Muscle of leg (tissue), 11 donors: ENCODE results near the gene PKDCC. TPM values are rescaled to one million over a fixed set of nuclear protein-coding genes. Genes with fewer than 3 reads are reported as not detected.

ENCODE experiments used
- DNase-seq: peaks from one replicate; pipeline ENCODE4 v3.0.0; 2013
- H3K27ac ChIP-seq: one replicate; pipeline ENCODE4 v1.5.1; 2013; ENCODE audit warnings: mild to moderate bottlenecking, low read length, control low read depth
- H3K27me3 ChIP-seq: one replicate; pipeline ENCODE4 v1.6.1; 2013; ENCODE audit warnings: low read length; ENCODE audit not compliant: control insufficient read depth, insufficient read depth
- H3K36me3 ChIP-seq: one replicate; pipeline ENCODE4 v1.6.1; 2013; ENCODE audit warnings: low read length; ENCODE audit not compliant: control insufficient read depth, insufficient read depth
- H3K4me1 ChIP-seq: one replicate; pipeline ENCODE4 v1.6.1; 2013; ENCODE audit warnings: low read length; ENCODE audit not compliant: control insufficient read depth, insufficient read depth
- H3K4me3 ChIP-seq: one replicate; pipeline ENCODE4 v1.5.1; 2013; ENCODE audit warnings: low read length, control low read depth
- H3K9me3 ChIP-seq: replicated peaks from 2 replicates; pipeline ENCODE4 v1.6.1; 2013; ENCODE audit warnings: low read depth, low read length; ENCODE audit not compliant: control insufficient read depth
- WGBS: methylation state at CpG from one replicate; pipeline ENCODE4 v1.1.5; 2013; ENCODE audit warnings: missing lambda C conversion rate; ENCODE audit not compliant: insufficient coverage; 5-methylcytosine and 5-hydroxymethylcytosine counted together
- polyA plus RNA-seq, 8 donors: library from polyadenylated mRNA; unstranded; fragments of 120-200 nt; gene quantifications; one replicate each; pipeline versions ENCODE4 v1.2.1 to v1.2.3, GENCODE V29; 2013; ENCODE audit warnings: inconsistent platforms in 1 of 8, low replicate concordance in 1 of 8; ENCODE audit not compliant: insufficient read length in 8 of 8, insufficient read depth in 1 of 8
- total RNA-seq: library from RNA; stranded (reverse); fragments of 120-200 nt; gene quantifications from one replicate; pipeline ENCODE4 v1.2.4, GENCODE V29; 2013

PKDCC gene
- total and polyA plus RNA-seq, 9 donors: 123 to 183 (median 147) TPM

DNA sequence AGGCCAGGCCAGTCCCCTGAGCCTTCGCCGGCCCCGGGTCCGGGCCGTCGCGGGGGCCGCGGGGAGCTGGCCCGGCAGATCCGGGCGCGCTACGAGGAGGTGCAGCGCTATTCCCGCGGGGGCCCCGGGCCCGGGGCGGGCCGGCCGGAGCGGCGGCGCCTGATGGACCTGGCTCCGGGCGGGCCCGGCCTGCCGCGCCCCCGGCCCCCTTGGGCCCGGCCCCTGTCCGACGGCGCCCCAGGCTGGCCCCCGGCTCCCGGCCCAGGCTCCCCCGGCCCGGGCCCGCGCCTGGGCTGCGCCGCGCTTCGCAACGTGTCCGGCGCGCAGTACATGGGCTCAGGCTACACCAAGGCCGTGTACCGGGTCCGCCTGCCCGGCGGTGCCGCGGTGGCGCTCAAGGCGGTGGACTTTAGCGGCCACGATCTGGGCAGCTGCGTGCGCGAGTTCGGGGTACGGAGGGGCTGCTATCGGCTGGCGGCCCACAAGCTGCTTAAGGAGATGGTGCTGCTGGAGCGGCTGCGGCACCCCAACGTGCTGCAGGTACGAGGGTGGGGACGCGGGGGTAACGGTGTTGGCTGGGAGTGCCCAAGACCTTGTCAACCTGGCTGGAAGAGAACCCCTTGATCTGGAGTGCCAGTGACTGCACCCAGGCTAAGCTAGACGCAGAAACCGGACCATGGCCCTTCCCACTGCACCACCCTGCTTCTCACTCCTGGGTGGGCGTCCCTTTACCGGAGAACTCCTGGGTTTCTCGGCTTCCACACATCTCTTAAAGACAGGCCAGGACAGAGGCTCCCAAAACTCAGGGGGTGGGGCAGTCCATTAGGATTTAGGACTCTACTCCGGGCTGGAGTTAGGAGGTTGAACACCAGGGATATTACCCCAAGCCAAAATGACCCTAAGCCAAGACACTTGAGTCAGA lies 739 bp downstream of the PKDCC start:
- H3K27me3 ChIP-seq: peaks cover 8% of the 10 kb centered on the region
- H3K36me3 ChIP-seq: peaks cover 22% of the 10 kb centered on the region
- H3K27ac ChIP-seq: peak overlapping the region; percentile 89
- no peaks in the 10 kb centered on the region for H3K9me3 ChIP-seq
- H3K4me1 ChIP-seq: peaks cover 67% of the 10 kb centered on the region
- DNase-seq: peak; percentile 73
- WGBS: under 1% methylated on average over 71 of the region's 80 CpGs
- peak overlapping the region; percentile 88 for H3K4me3 ChIP-seq

GRCh38 chr2:42049221-42050009 lies 1.6 kb downstream of the PKDCC start:
- no peak for DNase-seq
- peak overlapping the region; percentile 89 for H3K27ac ChIP-seq
- peaks cover 8% of the 10 kb centered on the region for H3K27me3 ChIP-seq
- 30% methylated on average over 8 of the region's 11 CpGs for WGBS
- H3K9me3 ChIP-seq: no peaks in the 10 kb centered on the region
- H3K36me3 ChIP-seq: peaks cover 31% of the 10 kb centered on the region
- peaks cover 76% of the 10 kb centered on the region for H3K4me1 ChIP-seq
- peak overlapping the region; percentile 88 for H3K4me3 ChIP-seq

- Histone ChIP-seq H3K4me3 (peak overlapping the region; percentile 88), H3K9me3 (no peaks in the 10 kb centered on the region), H3K36me3 (peaks cover 38% of the 10 kb centered on the region), H3K27me3 (peaks cover 8% of the 10 kb centered on the region), H3K27ac (peak overlapping the region; percentile 89), H3K4me1 (peaks cover 78% of the 10 kb centered on the region)
- 23% methylated on average over 12 of the region's 14 CpGs for WGBS
- DNase-seq: peak; percentile 63
Measured at GRCh38 chr2:42050010-42050702, 2.3 kb downstream of the PKDCC start.

DNA sequence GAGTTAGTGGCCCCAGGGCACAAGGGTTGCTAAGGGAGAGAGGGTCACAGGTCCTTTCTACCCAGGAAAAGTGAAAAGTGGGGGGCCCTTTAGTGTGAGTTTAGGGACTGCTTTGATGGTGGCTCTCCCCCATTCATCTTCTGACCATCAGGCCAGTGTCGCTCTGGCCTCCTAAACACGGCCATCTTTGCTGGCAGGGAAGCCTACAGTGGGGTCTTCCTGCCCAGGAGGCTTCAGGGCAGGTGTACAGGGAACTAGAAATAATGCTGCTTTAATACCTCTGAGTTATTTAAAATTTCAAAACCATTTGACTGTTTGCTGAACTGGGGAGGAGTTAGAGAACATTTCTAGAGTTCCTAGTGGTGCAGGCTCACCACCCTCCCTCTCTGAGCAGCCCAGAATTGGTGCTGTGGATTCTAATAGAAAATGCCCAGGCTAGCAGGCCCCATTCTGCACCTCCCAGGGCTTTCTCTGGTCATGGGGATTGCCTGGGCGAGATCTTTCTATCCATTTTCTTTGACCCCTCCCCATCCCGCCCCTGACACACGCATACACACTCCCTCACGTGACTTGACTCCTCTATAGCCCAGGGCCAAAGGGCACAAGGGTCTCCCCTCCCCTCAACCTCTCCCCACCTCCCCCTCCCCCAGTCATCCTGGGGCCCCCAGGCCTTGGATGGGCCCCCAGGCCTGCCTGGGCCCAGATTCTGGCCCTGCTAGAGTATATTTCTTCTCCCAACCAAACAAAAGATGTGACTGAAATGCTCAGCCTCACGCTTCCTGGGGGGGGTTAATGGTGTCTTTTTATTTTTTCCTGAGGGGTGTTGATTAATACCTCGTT lies 3.1 kb downstream of the PKDCC start:
- Histone ChIP-seq H3K4me3 (peak overlapping the region; percentile 88), H3K4me1 (peaks cover 80% of the 10 kb centered on the region), H3K36me3 (peaks cover 46% of the 10 kb centered on the region), H3K27me3 (peaks cover 8% of the 10 kb centered on the region), H3K9me3 (no peaks in the 10 kb centered on the region), H3K27ac (peak overlapping the region; percentile 89)
- no peak for DNase-seq
- 15% methylated on average over 4 of the region's 8 CpGs for WGBS

DNA sequence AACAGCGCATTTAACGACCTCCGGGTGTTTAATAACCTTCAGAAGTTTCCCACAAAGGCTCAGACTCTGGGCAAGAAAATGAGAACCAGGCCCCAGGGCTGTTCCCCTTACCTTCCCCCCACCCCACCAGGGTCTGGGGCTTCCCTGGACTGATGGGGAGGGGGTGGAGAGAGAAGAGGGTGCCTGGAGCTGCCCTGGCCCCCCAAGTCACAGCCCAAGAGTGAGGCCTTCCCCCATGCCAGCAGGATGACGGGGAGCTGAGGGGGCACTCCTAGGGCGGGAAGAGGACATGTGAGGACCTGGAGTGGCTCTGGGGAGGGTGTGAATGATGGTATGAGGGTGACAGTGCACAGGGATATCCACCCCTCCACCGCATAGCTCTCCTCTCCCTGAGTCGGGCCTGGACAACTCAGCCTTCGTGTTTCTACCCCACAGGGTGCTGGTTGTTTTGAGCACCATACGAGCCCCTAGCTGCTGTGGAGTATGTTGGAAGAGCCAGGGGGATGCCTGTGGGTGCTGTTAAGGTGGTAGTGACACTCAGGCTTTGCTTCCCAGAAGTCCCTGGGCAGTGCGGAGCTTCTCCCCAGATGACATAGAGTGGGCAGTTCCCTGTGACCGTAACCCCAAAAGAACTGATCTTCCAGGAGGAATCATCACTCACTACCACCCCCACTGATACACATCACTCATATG lies 3.9 kb downstream of the PKDCC start:
- Histone ChIP-seq H3K4me1 (peaks cover 79% of the 10 kb centered on the region), H3K27ac (peak overlapping the region; percentile 59), H3K9me3 (no peaks in the 10 kb centered on the region), H3K36me3 (peaks cover 54% of the 10 kb centered on the region), H3K4me3 (peak overlapping the region; percentile 17), H3K27me3 (peaks cover 7% of the 10 kb centered on the region)
- WGBS: no CpG with 5 or more reads among the region's 11 CpGs
- no peak for DNase-seq

- peak; percentile 48 for DNase-seq
- Histone ChIP-seq H3K27me3 (peaks cover 5% of the 10 kb centered on the region), H3K9me3 (no peaks in the 10 kb centered on the region), H3K4me1 (peaks cover 85% of the 10 kb centered on the region), H3K27ac (peak overlapping the region; percentile 93), H3K4me3 (no peak overlapping the region), H3K36me3 (peaks cover 65% of the 10 kb centered on the region)
- 79% methylated on average over 3 of the region's 14 CpGs for WGBS
Measured at GRCh38 chr2:42052702-42053481, 5.1 kb downstream of the PKDCC start.

DNA sequence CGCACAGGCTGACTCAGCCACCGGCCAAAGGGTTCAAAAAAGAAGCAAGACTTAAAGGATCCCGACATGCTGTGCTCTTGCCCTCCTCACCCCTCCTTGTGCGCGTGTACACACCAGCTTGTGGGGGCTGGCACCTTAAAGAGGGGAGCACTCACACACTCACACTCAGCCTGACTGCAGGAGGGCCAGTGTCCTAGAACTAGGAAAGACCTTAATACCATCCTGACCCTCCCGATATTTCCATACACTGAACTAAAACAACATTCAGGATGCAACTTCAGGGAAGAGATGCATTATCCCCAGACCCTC lies 5.6 kb downstream of the PKDCC start:
- peak overlapping the region; percentile 93 for H3K27ac ChIP-seq
- H3K4me3 ChIP-seq: no peak overlapping the region
- H3K27me3 ChIP-seq: peaks cover 5% of the 10 kb centered on the region
- 56% methylated on average over 4 of the region's 6 CpGs for WGBS
- peaks cover 86% of the 10 kb centered on the region for H3K4me1 ChIP-seq
- DNase-seq: no peak
- H3K9me3 ChIP-seq: no peaks in the 10 kb centered on the region
- peaks cover 70% of the 10 kb centered on the region for H3K36me3 ChIP-seq

DNA sequence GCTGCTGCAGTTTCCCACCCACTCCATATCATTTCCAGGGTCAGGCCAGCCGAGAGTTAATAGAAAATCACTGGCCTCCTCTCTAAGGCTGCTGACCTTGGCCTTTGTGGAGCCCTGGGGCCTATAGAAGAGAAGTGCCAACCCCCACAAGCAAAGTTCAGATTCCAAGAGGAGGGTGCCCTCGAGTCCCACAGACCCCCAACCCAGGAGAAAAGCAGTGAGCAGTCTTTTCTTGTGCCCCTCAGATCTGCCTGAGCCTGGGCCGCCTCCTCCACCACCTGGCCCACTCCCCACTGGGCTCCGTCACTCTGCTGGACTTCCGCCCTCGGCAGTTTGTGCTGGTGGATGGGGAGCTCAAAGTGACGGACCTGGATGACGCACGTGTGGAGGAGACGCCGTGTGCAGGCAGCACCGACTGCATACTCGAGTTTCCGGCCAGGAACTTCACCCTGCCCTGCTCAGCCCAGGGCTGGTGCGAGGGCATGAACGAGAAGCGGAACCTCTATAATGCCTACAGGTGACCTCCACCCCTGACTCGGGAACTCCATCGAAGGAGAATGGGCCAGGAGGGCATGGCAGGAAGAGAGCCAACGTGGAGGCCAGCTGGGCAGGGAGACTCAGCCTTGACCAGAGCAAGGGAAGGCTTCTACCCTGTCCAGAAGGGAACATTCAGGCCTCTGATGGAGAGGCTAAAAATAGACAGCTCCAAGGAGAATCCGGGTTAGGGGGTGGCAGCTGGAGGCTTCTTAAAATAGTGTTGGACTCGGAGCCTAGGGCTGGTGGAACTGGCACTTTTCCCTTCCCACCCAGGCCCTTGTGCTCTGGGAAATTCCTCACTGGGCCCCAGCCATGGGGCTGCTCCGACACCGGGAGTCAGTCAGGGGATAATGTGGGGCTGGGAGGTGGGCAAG lies 6.2 kb downstream of the PKDCC start:
- peaks cover 86% of the 10 kb centered on the region for H3K4me1 ChIP-seq
- no peak overlapping the region for H3K4me3 ChIP-seq
- peak; percentile 85 for DNase-seq
- peak overlapping the region; percentile 93 for H3K27ac ChIP-seq
- H3K9me3 ChIP-seq: no peaks in the 10 kb centered on the region
- 49% methylated on average over 13 of the region's 24 CpGs for WGBS
- no peaks in the 10 kb centered on the region for H3K27me3 ChIP-seq
- peaks cover 76% of the 10 kb centered on the region for H3K36me3 ChIP-seq
